Measurements from ENCODE around the gene MYOCOS.

The MYOCOS gene

GRCh38 chr1:171623651-171624331 is 1.7 kb downstream of the MYOCOS start:
- TF ChIP-seq GABPA (IDR thresholded peaks at IDR 0.05; ENCODE audit: low read depth) = no peak
- no peak for TF ChIP-seq SPI1 (IDR thresholded peaks at IDR 0.05; ENCODE audit: borderline replicate concordance, low read depth)
- no peak for TF ChIP-seq REST (IDR thresholded peaks at IDR 0.05; ENCODE audit: insufficient replicate concordance, low read depth)
- no peak for TF ChIP-seq POLR2AphosphoS5 (IDR thresholded peaks at IDR 0.05; ENCODE audit: low read depth)
- no peak for TF ChIP-seq CTCF (IDR thresholded peaks at IDR 0.05; ENCODE audit: insufficient read depth, low read length)
- peaks cover 2% of the 10 kb centered on the region for H3K27me3 ChIP-seq (ENCODE audit: insufficient read depth, poor library complexity, severe bottlenecking)
- DNase-seq (ENCODE audit: low read depth in 1 of 2, low spot score in 1 of 2) = no peak
- H3K4me3 ChIP-seq (replicated peaks; ENCODE audit: insufficient read depth, low read length) = no peak overlapping the region
- no peak overlapping the region for H3K27ac ChIP-seq (replicated peaks)

GRCh38 chr1:171625225-171625624 is 3.2 kb downstream of the MYOCOS start:
- H3K27ac ChIP-seq (replicated peaks) = no peak overlapping the region
- peaks cover under 1% of the 10 kb centered on the region for H3K27me3 ChIP-seq (ENCODE audit: insufficient read depth, poor library complexity, severe bottlenecking)
- no peak for TF ChIP-seq POLR2AphosphoS5 (IDR thresholded peaks at IDR 0.05; ENCODE audit: low read depth)
- DNase-seq (ENCODE audit: low read depth in 1 of 2, low spot score in 1 of 2) = no peak
- no peak overlapping the region for H3K4me3 ChIP-seq (replicated peaks; ENCODE audit: insufficient read depth, low read length)

GRCh38 chr1:171627020-171627419 is 5.0 kb downstream of the MYOCOS start:
- Histone ChIP-seq H3K4me3 (replicated peaks; ENCODE audit: insufficient read depth, low read length) (no peak overlapping the region), H3K27ac (replicated peaks) (no peak overlapping the region), H3K27me3 (ENCODE audit: insufficient read depth, poor library complexity, severe bottlenecking) (no peaks in the 10 kb centered on the region)
- no peak for DNase-seq (ENCODE audit: low read depth in 1 of 2, low spot score in 1 of 2)
- TF ChIP-seq REST (IDR thresholded peaks at IDR 0.05; ENCODE audit: insufficient replicate concordance, low read depth) = no peak
- no peak for TF ChIP-seq CTCF (IDR thresholded peaks at IDR 0.05; ENCODE audit: insufficient read depth, low read length)
- TF ChIP-seq GABPA (IDR thresholded peaks at IDR 0.05; ENCODE audit: low read depth) = no peak
- no peak for TF ChIP-seq POLR2AphosphoS5 (IDR thresholded peaks at IDR 0.05; ENCODE audit: low read depth)
- no peak for TF ChIP-seq SPI1 (IDR thresholded peaks at IDR 0.05; ENCODE audit: borderline replicate concordance, low read depth)

- no peak for TF ChIP-seq REST (IDR thresholded peaks at IDR 0.05; ENCODE audit: insufficient replicate concordance, low read depth)
- TF ChIP-seq POLR2AphosphoS5 (IDR thresholded peaks at IDR 0.05; ENCODE audit: low read depth) = no peak
- TF ChIP-seq GABPA (IDR thresholded peaks at IDR 0.05; ENCODE audit: low read depth) = no peak
- TF ChIP-seq CTCF (IDR thresholded peaks at IDR 0.05; ENCODE audit: insufficient read depth, low read length) = no peak
- TF ChIP-seq SPI1 (IDR thresholded peaks at IDR 0.05; ENCODE audit: borderline replicate concordance, low read depth) = no peak
- H3K27me3 ChIP-seq (ENCODE audit: insufficient read depth, poor library complexity, severe bottlenecking) = no peaks in the 10 kb centered on the region
- no peak overlapping the region for H3K27ac ChIP-seq (replicated peaks)
- H3K4me3 ChIP-seq (replicated peaks; ENCODE audit: insufficient read depth, low read length) = no peak overlapping the region
- no peak for DNase-seq (ENCODE audit: low read depth in 1 of 2, low spot score in 1 of 2)
Measured at GRCh38 chr1:171628225-171628624, 6.2 kb downstream of the MYOCOS start.
